HTR-8/SVneo (cell line): ENCODE results near the gene SCAMP4.
A peak's percentile ranks its signal among the peaks of the same experiment; 100 is the strongest.
"Not testable (repeated sequence)": the region's sequence is repeated elsewhere in the genome, so short reads cannot be mapped to it uniquely, and the experiment has no call there.

Source experiments
- DNase-seq: peaks from one replicate; pipeline ENCODE4 v3.0.0; 2011; ENCODE audit warnings: low spot score, mixed read lengths; ENCODE audit not compliant: insufficient read length
- FAIRE-seq: peaks from 2 replicates; lab custom pipeline; 2011; peaks lifted over from hg19 to GRCh38; lab: Jason Lieb, UNC

The SCAMP4 gene

GRCh38 chr19:1881393-1882088, 23.7 kb upstream of the SCAMP4 start:
- DNase-seq, FAIRE-seq: not testable (repeated sequence)

GRCh38 chr19:1882089-1882785, 23.0 kb upstream of the SCAMP4 start:
- FAIRE-seq (no peak), DNase-seq (no peak)

- DNase-seq, result no peak
- FAIRE-seq, result no peak
Measured at GRCh38 chr19:1882786-1883692, 22.2 kb upstream of the SCAMP4 start.

- FAIRE-seq, result no peak
- DNase-seq, result no peak
Measured at GRCh38 chr19:1883784-1884183, 21.4 kb upstream of the SCAMP4 start.

- DNase-seq (no peak), FAIRE-seq (no peak)
Measured at GRCh38 chr19:1884291-1884718, 20.9 kb upstream of the SCAMP4 start.

- no peak for DNase-seq
- FAIRE-seq, result no peak
Measured at GRCh38 chr19:1884719-1885334, 20.4 kb upstream of the SCAMP4 start.

- FAIRE-seq (peak; percentile 90), DNase-seq (peak; percentile 84)
Measured at GRCh38 chr19:1885398-1886119, 19.6 kb upstream of the SCAMP4 start, which contains the start of gene ABHD17A. Gene ABHD17A (minus strand): TSS chr19:1885496. CDS start chr19:1881566, 3,930 bp downstream.

GRCh38 chr19:1886360-1886759, 18.8 kb upstream of the SCAMP4 start:
- DNase-seq, FAIRE-seq: not testable (repeated sequence)

GRCh38 chr19:1888385-1888784, 16.8 kb upstream of the SCAMP4 start:
- FAIRE-seq (no peak), DNase-seq (no peak)

GRCh38 chr19:1889907-1890306, 15.3 kb upstream of the SCAMP4 start:
- no peak for FAIRE-seq
- no peak for DNase-seq

- FAIRE-seq, result no peak
- no peak for DNase-seq
Measured at GRCh38 chr19:1893791-1894190, 11.4 kb upstream of the SCAMP4 start.

- no peak for DNase-seq
- FAIRE-seq, result no peak
Measured at GRCh38 chr19:1896508-1896907, 8.7 kb upstream of the SCAMP4 start.

GRCh38 chr19:1901940-1902404, 3.2 kb upstream of the SCAMP4 start:
- FAIRE-seq, result no peak
- no peak for DNase-seq

GRCh38 chr19:1902923-1903322, 2.3 kb upstream of the SCAMP4 start:
- DNase-seq, result no peak
- no peak for FAIRE-seq

GRCh38 chr19:1904860-1905109, 414 bp upstream of the SCAMP4 start:
- no peak for FAIRE-seq

GRCh38 chr19:1905863-1906375, 720 bp downstream of the SCAMP4 start:
- DNase-seq (no peak), FAIRE-seq (no peak)

More at GRCh38 chr19:1904860-1905109, 414 bp upstream of the SCAMP4 start:
- no peak for DNase-seq

GRCh38 chr19:1906985-1907562, 1.9 kb downstream of the SCAMP4 start:
- FAIRE-seq (no peak), DNase-seq (no peak)

GRCh38 chr19:1907563-1908363, 2.6 kb downstream of the SCAMP4 start:
- FAIRE-seq, result no peak

More at GRCh38 chr19:1907563-1908363, 2.6 kb downstream of the SCAMP4 start:
- no peak for DNase-seq
